GM13977 (cell line): ENCODE results near the gene RGS11.

Experiments used
- DNase-seq: peaks from one replicate; pipeline ENCODE4 v3.0.0; 2012; ENCODE audit warnings: low spot score
- CTCF ChIP-seq: IDR thresholded peaks from 2 replicates; pipeline ENCODE4 v1.5.1; 2012; ENCODE audit warnings: mild to moderate bottlenecking, control low read depth; ENCODE audit not compliant: insufficient read depth; ENCODE audit errors: extremely low read depth, missing control alignments
- in situ Hi-C: fragments of 300-500 bp; cut with MboI; formaldehyde crosslinking; loops from one replicate; pipeline ENCODE4 v1.12.0; 2022; ENCODE audit warnings: low sequenced_read_pairs, low pct_unique_long_range_greater_than_20kb, mixed read lengths, inconsistent platforms; ENCODE audit not compliant: unreplicated experiment

The RGS11 gene

DNA sequence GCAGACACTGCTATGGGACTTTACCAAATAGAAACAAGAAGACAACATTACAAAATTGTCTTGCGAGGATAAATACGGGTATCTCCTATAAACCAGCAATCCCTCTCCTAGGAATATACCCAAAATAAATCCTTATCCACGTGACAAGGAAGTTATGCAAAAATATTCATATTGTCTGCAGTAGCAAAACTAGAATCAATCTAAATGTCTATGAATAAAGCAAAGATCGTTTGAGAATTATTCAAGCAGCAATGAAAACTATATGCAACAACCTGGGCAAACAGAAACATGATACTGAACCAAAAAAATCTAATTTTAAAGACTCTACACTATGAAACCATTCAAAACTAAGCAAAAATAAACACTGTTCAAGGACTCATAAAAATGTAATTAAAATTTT, 55.7 kb downstream of the RGS11 start:
- DNase-seq = no peak
- in situ Hi-C loops = no loop called here
- no peak for TF ChIP-seq CTCF
